Gastrocnemius medialis (tissue), 4 donors: Measurements from ENCODE around the gene ENPP1. TPM values are rescaled to one million over a fixed set of nuclear protein-coding genes. Genes with fewer than 3 reads are reported as not detected.
"Not testable (repeated sequence)": the region's sequence is repeated elsewhere in the genome, so short reads cannot be mapped to it uniquely, and the experiment has no call there.

Experiments used
- ATAC-seq, 2 donors: fragments of 150-250 bp; one replicate each; pipeline ENCODE4 v1.9.1; 2016
- DNase-seq, 2 donors: peaks; one replicate each; pipeline ENCODE4 v3.0.0-alpha.2; 2019
- H3K27ac ChIP-seq, 4 donors: fragments of 200-600 bp; sonication (generic); 1 replicate in 1 of 4; 2 replicates in 3 of 4; pipeline ENCODE4 v1.5.1; 2016 to 2018; ENCODE audit warnings: mild to moderate bottlenecking in 2 of 4, moderate library complexity in 1 of 4
- H3K27me3 ChIP-seq, 3 donors: fragments of 200-600 bp; sonication (generic) in 2 of 3; 1 replicate in 1 of 3; 2 replicates in 2 of 3; pipeline versions ENCODE4 v1.5.1 to v1.6.0; 2016 to 2019; ENCODE audit warnings: mild to moderate bottlenecking in 1 of 3, moderate library complexity in 1 of 3
- H3K36me3 ChIP-seq, 2 donors: fragments of 200-600 bp; sonication (generic) in 1 of 2; one replicate each; pipeline ENCODE4 v1.5.1; 2017 to 2018
- H3K4me1 ChIP-seq, 2 donors: fragments of 200-600 bp; sonication (generic) in 1 of 2; one replicate each; pipeline ENCODE4 v1.5.1; 2016 to 2017; ENCODE audit warnings: mild to moderate bottlenecking in 2 of 2
- H3K4me3 ChIP-seq, 4 donors: fragments of 200-600 bp; sonication (generic) in 3 of 4; 1 replicate in 1 of 4; 2 replicates in 3 of 4; pipeline ENCODE4 v1.5.1; 2016 to 2019; ENCODE audit warnings: mild to moderate bottlenecking in 2 of 4
- H3K9me3 ChIP-seq, 3 donors: fragments of 200-600 bp; sonication (generic) in 2 of 3; 1 replicate in 1 of 3; 2 replicates in 2 of 3; pipeline ENCODE4 v1.5.1; 2016 to 2019
- POLR2A ChIP-seq, 2 donors: fragments of 450-650 bp; IDR thresholded peaks; one replicate each; pipeline ENCODE4 v1.6.1; 2017; ENCODE audit warnings: antibody characterized with exemption in 2 of 2, mild to moderate bottlenecking in 2 of 2, moderate library complexity in 2 of 2
- in situ Hi-C, 4 donors: fragments of 200-750 bp; cut with MboI; loops; one replicate each; pipeline versions ENCODE4 v1.15.0 to v1.8.0; 2017; ENCODE audit warnings: low sequenced_read_pairs in 4 of 4
- intact Hi-C: fragments of 100-400 bp; cut with DNase I; formaldehyde crosslinking; loops from one replicate; pipeline ENCODE4 v1.15.1; 2023; ENCODE audit warnings: low total_unique reads
- total RNA-seq, 4 donors: library from RNA; depleted of rRNA; stranded (reverse); fragments of >200 nt; gene quantifications; one replicate each; pipeline versions ENCODE4 v1.1.0 to v1.2.3, GENCODE V29; 2016
- TF ChIP-seq, protein P1 (sequence below), 5 experiments: fragments of 450-650 bp in 3 of 5; fragments of 200-600 bp in 2 of 5; sonication (generic) in 2 of 5; IDR thresholded peaks in 4 of 5; conservative IDR thresholded peaks in 1 of 5; 1 replicate in 4 of 5; 2 replicates in 1 of 5; pipeline ENCODE4 v1.5.1; 2016 to 2019; ENCODE audit warnings: antibody characterized with exemption in 5 of 5, mild to moderate bottlenecking in 3 of 5, moderate library complexity in 3 of 5

Gene ENPP1
- total RNA-seq, 4 donors from 2014 or later, result 3.1 to 5.0 (median 4.0) TPM

DNA sequence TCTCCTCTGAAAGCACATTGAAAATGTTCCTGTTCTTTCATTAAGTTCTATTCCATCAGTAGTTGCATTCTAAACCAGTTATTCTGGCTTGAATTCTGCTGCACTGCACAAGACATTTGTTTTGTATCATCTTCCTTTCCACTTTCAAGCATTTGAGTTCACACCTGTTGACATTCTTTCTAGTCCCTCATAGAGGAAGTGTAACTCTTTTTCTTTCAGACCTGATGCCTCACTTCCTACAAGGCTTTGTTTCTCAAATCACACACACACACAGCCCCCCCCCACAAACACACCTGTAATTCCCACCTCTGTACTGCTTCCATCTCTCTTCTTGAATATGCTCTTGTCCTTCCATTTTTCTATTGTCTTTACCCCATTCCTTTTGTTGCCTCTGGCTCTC, 92.4 kb downstream of the ENPP1 start:
- in situ Hi-C loops (loop anchor here in 2 of 4 donors (25.0 kb wide), 2 partner anchors 312 to 587 kb away; no protein-coding TSS in a partner anchor), intact Hi-C loops (no loop called here)
- no peak for ATAC-seq
- Histone ChIP-seq H3K4me1 (no peaks in the 10 kb centered on the region), H3K27ac (no peak overlapping the region), H3K9me3 (no peaks in the 10 kb centered on the region), H3K27me3 (no peaks in the 10 kb centered on the region), H3K36me3 (no peaks in the 10 kb centered on the region), H3K4me3 (no peak overlapping the region)
- TF ChIP-seq POLR2A (IDR thresholded peaks at IDR 0.05), result no peak
- TF ChIP-seq, protein P1, sequence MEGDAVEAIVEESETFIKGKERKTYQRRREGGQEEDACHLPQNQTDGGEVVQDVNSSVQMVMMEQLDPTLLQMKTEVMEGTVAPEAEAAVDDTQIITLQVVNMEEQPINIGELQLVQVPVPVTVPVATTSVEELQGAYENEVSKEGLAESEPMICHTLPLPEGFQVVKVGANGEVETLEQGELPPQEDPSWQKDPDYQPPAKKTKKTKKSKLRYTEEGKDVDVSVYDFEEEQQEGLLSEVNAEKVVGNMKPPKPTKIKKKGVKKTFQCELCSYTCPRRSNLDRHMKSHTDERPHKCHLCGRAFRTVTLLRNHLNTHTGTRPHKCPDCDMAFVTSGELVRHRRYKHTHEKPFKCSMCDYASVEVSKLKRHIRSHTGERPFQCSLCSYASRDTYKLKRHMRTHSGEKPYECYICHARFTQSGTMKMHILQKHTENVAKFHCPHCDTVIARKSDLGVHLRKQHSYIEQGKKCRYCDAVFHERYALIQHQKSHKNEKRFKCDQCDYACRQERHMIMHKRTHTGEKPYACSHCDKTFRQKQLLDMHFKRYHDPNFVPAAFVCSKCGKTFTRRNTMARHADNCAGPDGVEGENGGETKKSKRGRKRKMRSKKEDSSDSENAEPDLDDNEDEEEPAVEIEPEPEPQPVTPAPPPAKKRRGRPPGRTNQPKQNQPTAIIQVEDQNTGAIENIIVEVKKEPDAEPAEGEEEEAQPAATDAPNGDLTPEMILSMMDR (IDR thresholded peaks at IDR 0.05 in 4 of 5, conservative IDR thresholded peaks at IDR 0.05 in 1 of 5), result no peak
- no peak for DNase-seq

DNA sequence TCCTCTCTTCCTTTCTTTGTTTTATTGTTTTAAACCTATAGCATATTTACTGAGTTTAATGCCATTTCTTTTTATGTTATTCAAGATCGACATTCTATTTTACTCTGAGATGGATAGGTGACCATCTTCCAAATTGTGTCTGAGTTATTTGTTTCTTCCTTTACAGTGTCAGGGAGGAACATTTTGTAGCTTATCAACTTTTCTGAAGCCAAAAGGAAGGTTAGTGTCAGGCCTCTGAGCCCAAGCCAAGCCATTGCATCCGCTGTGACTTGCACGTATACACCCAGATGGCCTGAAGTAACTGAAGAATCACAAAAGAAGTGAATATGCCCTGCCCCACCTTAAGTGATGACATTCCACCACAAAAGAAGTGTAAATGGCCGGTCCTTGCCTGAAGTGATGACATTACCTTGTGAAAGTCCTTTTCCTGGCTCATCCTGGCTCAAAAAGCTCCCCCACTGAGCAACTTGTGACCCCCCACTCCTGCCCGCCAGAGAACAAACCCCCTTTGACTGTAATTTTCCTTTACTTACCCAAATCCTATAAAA, 93.6 kb downstream of the ENPP1 start:
- in situ Hi-C loops, result loop anchor here in 2 of 4 donors (25.0 kb wide), 2 partner anchors 311 to 586 kb away; no protein-coding TSS in a partner anchor
- ATAC-seq, H3K4me3 ChIP-seq, H3K4me1 ChIP-seq, H3K9me3 ChIP-seq, H3K27me3 ChIP-seq, H3K27ac ChIP-seq, DNase-seq, H3K36me3 ChIP-seq, intact Hi-C loops: not testable (repeated sequence)

DNA sequence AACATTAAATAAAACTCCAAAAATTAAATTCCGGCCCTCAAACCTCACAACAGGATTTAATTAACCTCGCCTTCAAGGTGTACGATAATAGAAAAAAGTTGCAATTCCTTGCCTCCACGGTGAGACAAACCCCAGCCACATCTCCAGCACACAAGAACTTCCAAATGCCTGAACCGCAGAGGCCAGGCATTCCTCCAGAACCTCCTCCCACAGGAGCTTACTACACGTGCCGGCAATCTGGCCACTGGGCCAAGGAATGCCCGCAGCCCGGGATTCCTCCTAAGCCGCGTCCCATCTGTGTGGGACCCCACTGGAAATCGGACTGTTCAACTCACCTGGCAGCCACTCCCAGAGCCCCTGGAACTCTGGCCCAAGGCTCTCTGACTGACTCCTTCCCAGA, 95.9 kb downstream of the ENPP1 start:
- H3K27me3 ChIP-seq, H3K27ac ChIP-seq, ATAC-seq, DNase-seq, H3K9me3 ChIP-seq, H3K36me3 ChIP-seq, intact Hi-C loops, H3K4me3 ChIP-seq, H3K4me1 ChIP-seq: not testable (repeated sequence)
- in situ Hi-C loops, result loop anchor here in 2 of 4 donors (25.0 kb wide), 2 partner anchors 309 to 584 kb away; no protein-coding TSS in a partner anchor

DNA sequence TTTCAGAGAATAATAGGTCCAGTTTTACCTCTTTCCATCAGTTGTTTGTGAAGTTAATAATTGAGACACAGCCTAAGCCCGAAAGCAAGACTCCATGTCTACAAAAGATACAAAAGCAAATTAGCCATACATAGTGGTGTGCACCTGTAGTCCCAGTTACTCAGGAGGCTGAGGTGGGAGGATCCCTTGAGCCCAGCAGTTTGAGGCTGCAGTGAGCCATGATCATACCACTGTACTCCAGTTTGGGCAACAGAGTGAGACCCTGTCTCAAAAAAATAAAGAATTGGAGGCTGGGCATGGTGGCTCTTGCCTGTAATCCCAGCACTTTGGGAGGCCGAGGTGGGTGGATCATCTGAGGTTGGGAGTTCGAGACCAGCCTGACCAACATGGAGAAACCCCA, 101.0 kb downstream of the ENPP1 start:
- ATAC-seq, intact Hi-C loops: not testable (repeated sequence)
- in situ Hi-C loops, result loop anchor here in 2 of 4 donors (25.0 kb wide), 2 partner anchors 304 to 579 kb away; no protein-coding TSS in a partner anchor

DNA sequence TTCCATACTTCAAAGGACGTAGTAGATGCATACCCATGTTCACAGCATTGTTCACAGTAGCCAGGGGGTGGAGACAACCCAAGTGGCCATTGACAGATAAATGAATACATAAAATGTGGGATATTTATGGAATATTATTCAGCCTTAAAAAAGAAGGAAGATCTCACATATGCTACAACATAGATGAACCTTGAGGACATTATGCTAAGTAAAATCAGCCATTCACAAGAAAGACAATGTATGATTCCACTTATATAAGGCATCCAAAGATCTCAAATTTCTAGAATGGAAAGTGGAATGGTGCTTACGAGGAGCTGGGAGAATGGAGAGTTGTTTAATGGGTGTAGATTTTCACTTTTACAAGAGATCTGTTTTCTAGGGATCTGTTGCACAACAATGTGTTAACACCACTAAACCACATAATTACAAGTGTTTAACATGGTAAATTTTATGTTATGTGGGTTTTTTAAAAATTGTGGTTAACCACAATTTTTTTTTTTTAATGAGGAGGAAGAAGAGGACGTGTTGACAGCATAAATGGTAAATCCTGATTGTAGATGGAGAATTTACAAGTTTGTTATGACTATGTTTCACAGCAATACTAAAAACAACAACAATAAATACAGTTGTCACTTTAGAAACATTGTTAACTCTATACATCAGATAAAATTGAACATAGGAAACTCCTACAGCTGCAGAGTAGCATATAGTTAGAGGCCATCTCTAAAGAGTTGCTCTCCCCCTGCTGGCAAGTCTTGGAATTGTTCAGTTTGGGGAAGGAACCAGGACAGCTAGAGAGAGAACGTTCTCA, 101.8 kb downstream of the ENPP1 start:
- Histone ChIP-seq H3K27ac (no peak overlapping the region), H3K4me3 (no peak overlapping the region), H3K4me1 (no peaks in the 10 kb centered on the region), H3K9me3 (no peaks in the 10 kb centered on the region), H3K36me3 (no peaks in the 10 kb centered on the region), H3K27me3 (no peaks in the 10 kb centered on the region)
- in situ Hi-C loops (loop anchor here in 3 of 4 donors (10.0 to 25.0 kb wide), 3 partner anchors 215 to 578 kb away; no protein-coding TSS in a partner anchor), intact Hi-C loops (loop anchor here (2.0 to 10.0 kb wide), 3 partner anchors 127 to 575 kb away; no protein-coding TSS in a partner anchor)
- ATAC-seq (peak; percentile 69 to 76), DNase-seq (peak; percentile 19 to 42)
- TF ChIP-seq, protein P1 (IDR thresholded peaks at IDR 0.05 in 4 of 5, conservative IDR thresholded peaks at IDR 0.05 in 1 of 5), result peak; percentile 55 to 81 (median 63)
- no peak for TF ChIP-seq POLR2A (IDR thresholded peaks at IDR 0.05)

More for the DNA sequence above, 101.0 kb downstream of the ENPP1 start:
- not testable (repeated sequence) for H3K4me1 ChIP-seq, H3K36me3 ChIP-seq, H3K4me3 ChIP-seq, H3K27me3 ChIP-seq, H3K27ac ChIP-seq, DNase-seq, H3K9me3 ChIP-seq

DNA sequence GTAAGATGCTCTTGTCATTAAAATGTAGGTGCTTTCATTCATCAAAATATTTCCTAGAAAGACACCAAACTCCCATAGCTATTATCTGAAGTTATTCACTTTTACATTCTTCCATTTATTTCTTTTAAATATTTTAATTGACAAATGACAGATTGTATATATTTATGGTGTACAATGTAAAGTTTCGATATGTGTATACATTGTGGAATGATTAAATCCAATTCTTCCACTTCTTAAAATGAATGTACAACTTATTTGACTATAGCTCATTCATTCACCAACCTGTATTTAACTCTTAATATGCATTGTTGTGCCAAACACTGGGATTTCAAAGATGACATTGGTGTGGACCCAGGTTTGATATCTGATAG, 102.4 kb downstream of the ENPP1 start:
- ATAC-seq (no peak), DNase-seq (no peak)
- TF ChIP-seq POLR2A (IDR thresholded peaks at IDR 0.05), result no peak
- TF ChIP-seq, protein P1 (IDR thresholded peaks at IDR 0.05 in 4 of 5, conservative IDR thresholded peaks at IDR 0.05 in 1 of 5), result no peak
- intact Hi-C loops (loop anchor here (2.0 to 10.0 kb wide), 3 partner anchors 127 to 575 kb away; no protein-coding TSS in a partner anchor), in situ Hi-C loops (loop anchor here in 3 of 4 donors (10.0 to 25.0 kb wide), 3 partner anchors 215 to 577 kb away; no protein-coding TSS in a partner anchor)
- Histone ChIP-seq H3K4me1 (no peaks in the 10 kb centered on the region), H3K9me3 (no peaks in the 10 kb centered on the region), H3K36me3 (no peaks in the 10 kb centered on the region), H3K27me3 (no peaks in the 10 kb centered on the region), H3K4me3 (no peak overlapping the region), H3K27ac (no peak overlapping the region)
